ENCODE results near the gene GNG8.
A peak's percentile ranks its signal among the peaks of the same experiment; 100 is the strongest.

GNG8 gene

GRCh38 chr19:46616631-46617322 lies 19.2 kb downstream of the GNG8 start:
- DNase-seq: peak; percentile 71

GRCh38 chr19:46615966-46616365 lies 20.0 kb downstream of the GNG8 start:
- DNase-seq: no peak

- peak; percentile 77 for DNase-seq
Measured at GRCh38 chr19:46614114-46614722, 21.8 kb downstream of the GNG8 start.

DNA sequence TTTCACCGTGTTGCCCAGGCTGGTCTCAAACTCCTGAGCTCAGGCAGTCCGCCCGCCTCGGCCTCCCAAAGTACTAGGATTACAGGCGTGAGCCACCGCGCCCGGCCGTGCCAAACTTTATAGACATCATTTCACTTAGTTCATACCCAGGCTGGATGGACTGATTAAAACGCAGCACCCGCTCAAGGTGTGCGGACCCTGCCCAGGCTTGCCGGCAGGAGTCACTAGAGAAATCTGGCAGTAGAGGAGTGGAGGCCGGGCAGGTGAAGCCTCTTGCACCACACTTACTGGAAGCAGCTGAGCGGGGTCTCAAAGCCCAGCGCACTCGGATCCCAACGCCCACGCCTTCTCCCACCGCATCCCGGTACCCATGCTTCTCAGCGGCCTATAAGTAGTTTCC lies 22.5 kb downstream of the GNG8 start:
- DNase-seq: no peak

- DNase-seq: no peak
Measured at GRCh38 chr19:46611776-46612175, 24.2 kb downstream of the GNG8 start.

DNA sequence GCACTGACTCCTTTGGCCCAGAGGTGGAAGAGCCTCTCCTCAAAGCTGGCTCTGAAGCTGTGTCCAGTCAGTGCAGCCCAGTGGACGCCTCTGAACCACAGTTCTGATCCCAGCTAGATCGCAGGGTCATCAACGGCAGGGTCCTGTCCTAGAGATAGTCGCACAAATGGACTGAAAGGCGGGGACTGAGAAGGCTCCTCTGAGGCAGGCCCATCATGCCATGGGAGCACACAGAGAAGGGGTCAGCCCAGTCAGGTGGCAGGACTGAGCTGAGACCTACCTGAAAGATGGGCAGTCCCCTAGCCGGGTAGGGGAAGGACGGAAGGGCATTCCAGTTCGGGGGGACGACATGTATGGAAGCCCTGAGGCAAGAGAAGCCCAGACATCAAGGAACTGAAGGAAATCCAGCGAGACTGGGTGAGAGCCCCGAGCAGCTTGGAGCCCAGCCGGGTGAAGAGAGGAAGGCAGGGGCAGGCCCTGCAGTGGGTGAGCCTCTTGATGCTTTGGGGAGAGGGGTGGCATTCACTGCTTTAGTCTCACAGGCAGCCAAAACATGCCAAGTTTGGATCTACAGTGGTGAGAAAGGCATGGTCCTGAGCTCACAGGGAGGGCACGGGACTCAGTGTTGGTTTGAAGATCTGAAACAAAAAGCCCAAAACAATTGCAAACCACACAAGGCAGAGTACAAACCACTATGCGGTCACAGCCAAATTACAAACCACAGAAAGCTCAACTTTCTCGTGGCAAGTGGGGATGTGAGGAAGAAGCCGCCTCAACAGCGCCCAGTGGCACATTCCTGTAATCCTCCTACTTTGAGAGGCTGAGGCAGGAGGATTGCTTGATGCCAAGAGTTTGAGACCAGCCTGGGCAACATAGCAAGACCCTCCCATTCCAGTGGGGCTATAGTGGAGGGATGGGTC lies 24.9 kb downstream of the GNG8 start:
- DNase-seq: peak; percentile 46

DNA sequence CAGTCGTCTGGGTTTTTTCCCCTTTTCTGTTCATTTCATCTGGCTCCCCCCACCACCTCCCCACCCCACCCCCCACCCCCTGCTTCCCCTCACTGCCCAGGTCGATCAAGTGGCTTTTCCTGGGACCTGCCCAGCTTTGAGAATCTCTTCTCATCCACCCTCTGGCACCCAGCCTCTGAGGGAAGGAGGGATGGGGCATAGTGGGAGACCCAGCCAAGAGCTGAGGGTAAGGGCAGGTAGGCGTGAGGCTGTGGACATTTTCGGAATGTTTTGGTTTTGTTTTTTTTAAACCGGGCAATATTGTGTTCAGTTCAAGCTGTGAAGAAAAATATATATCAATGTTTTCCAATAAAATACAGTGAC lies 25.6 kb downstream of the GNG8 start:
- no peak for DNase-seq

GRCh38 chr19:46609511-46610412 lies 26.2 kb downstream of the GNG8 start:
- no peak for DNase-seq

DNA sequence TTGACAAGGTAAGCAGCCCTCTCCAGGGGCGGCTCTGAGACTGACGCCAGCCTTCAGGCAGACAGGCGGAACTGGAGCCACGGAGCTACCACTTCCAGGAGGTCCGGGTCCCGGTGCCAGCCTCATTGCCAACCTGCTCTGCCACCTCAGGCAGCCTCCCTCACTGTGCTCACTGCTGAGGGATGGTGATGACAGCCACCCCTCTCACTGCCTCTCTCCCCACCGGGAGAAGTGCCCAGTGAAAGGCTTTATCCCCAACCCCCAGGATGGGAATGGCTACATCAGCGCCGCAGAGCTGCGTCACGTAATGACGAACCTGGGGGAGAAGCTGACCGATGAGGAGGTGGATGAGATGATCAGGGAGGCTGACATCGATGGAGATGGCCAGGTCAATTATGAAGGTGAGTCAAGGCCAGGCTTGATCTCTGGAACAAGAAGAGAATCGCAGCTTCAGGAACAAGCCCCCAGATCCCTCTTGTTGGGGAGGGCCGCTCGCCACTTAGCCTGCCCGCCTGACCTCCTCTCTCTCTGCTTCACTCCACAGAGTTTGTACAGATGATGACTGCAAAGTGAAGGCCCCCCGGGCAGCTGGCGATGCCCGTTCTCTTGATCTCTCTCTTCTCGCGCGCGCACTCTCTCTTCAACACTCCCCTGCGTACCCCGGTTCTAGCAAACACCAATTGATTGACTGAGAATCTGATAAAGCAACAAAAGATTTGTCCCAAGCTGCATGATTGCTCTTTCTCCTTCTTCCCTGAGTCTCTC lies 27.2 kb downstream of the GNG8 start:
- DNase-seq: no peak

DNA sequence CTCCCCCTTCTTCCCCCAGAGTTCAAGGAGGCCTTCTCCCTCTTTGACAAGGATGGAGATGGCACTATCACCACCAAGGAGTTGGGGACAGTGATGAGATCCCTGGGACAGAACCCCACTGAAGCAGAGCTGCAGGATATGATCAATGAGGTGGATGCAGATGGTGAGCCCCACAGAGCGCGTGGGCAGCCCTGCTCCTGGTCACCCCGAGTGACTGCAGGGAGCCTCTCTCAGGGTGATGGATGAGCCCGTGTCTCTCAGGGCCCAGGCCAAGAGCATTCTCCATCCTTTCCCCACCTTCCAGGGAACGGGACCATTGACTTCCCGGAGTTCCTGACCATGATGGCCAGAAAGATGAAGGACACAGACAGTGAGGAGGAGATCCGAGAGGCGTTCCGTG lies 27.8 kb downstream of the GNG8 start:
- no peak for DNase-seq

GRCh38 chr19:46607448-46607841 lies 28.6 kb downstream of the GNG8 start:
- DNase-seq: no peak

- no peak for DNase-seq
Measured at GRCh38 chr19:46606681-46607447, 29.1 kb downstream of the GNG8 start.

DNA sequence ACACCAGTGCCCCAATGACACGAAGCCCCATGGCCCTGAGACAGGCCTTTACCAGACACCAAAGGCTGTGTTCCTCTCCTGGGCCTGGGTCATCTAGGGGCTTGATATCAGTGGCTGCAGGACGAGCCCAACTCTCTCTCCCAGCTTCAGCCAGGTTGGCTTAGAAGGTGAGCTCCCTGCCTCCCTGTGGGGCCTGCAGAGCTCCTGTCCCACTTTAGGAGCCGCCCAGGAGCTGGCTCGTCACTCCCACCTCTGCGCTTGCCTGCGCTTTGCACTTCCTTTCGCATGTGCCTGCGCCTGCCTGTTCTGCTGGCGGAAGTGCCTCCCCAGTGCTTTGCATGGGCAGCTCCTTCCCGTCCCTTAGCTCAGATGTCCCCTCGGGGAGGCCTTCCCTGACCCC lies 30.0 kb downstream of the GNG8 start:
- DNase-seq: no peak

DNA sequence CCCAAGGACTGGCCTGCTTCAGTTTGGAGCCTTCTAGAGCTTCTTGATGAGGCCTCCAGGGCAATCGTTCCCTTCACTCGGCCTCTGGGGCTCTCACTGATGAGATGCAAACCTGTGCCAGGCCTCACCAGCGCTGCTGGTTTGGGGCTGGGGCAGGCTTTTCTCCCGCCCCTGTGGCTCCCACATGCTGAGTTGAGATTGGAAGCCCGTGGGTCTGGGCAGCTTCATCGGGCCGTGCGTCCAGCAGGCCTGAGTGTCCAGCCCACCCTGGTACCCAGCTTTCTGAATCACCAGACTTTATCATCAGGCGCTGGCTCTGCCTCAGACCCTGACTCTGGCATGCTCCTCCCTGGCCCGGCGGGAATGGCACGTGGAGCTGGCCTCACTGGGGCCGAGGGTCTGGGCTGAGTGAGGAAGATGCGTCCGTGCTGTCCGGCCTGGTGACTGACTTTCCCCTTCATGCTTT lies 30.6 kb downstream of the GNG8 start:
- no peak for DNase-seq

- DNase-seq: no peak
Measured at GRCh38 chr19:46604781-46605355, 31.1 kb downstream of the GNG8 start.

GRCh38 chr19:46603752-46604231 lies 32.2 kb downstream of the GNG8 start:
- no peak for DNase-seq

- DNase-seq: no peak
Measured at GRCh38 chr19:46603195-46603637, 32.8 kb downstream of the GNG8 start.

DNA sequence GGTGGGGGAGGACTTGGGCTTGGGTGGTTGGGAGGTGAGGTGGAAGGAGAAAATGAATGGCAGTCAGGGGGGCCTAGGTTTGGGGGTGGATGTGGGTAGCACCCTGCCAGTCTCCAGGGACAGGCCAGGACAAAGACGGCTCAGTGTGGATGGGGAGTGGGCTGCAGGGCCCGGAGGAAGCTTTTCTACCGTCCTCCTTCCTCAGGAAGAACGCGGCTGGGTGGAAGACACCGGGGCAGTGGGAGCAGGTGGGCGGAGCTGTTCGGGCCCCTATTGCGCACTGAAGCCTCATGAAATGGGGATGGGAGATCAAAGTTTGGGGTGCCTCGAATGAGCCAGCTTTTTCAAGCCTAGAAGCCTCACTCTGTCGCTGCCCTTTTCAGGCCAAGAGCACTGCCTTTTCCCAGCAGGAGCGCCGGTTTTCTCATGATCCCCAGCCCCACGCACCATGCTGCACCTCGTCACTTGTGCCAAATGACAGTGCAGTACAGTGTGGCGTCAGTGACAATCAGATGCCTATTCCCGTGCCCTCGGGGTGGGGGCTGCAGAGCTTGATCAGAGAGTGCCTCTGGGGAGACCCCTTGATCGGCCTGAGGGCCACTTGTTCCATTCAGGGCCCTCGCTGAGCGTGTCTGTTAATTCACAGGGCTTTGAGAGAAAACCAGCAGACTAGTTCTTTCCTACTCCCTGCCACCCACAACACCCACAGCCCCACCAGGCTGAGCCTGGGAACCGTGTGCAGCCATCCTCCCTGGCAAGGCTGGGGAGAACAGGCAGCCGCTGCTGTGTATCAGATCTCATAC lies 33.4 kb downstream of the GNG8 start:
- DNase-seq: no peak
